GM12878 (cell line): ENCODE data around the gene FHL2. TPM values are rescaled to one million over a fixed set of nuclear protein-coding genes. Genes with fewer than 3 reads are reported as not detected.

Source experiments
- ATAC-seq: fragments of 200-7000 bp; cut with Tn5 transposase; 3 replicates; pipeline ENCODE4 v1.9.1; 2020; ENCODE audit warnings: mild to moderate bottlenecking, moderate library complexity
- BruUV-seq: library from RNA; stranded (reverse); fragments of 400-500 nt; replicated peaks from 2 replicates; lab custom pipeline; 2021; lab: Mats Ljungman, UMichigan
- CTCF ChIA-PET: fragments of 300-600 bp; sonication (Branson Sonifier 250); formaldehyde crosslinking; extraction: SDS; loops from one replicate; lab custom pipeline; 2021; ENCODE audit warnings: inconsistent platforms; lab: Yijun Ruan, JAX
- POLR2A ChIA-PET: fragments of 350-600 bp; formaldehyde crosslinking; extraction: SDS; loops from one replicate; lab custom pipeline; 2021; ENCODE audit warnings: inconsistent platforms; lab: Charles Lee
- RAD21 ChIA-PET: fragments of 300-600 bp; sonication (Branson Sonifier 250); formaldehyde crosslinking; loops from one replicate; lab custom pipeline; 2023; ENCODE audit warnings: antibody characterized with exemption; ENCODE audit not compliant: unreplicated experiment; lab: Charles Lee
- SMC1A ChIA-PET: fragments of 300-600 bp; sonication (Branson Sonifier 250); formaldehyde crosslinking; loops from one replicate; lab custom pipeline; 2023; ENCODE audit not compliant: unreplicated experiment, uncharacterized antibody; lab: Charles Lee
- DNase-seq: peaks from one replicate; pipeline ENCODE4 v3.0.0-alpha.2; 2011; ENCODE audit warnings: low read depth, low spot score
- FAIRE-seq: peaks from 3 replicates; lab custom pipeline; 2011; peaks lifted over from hg19 to GRCh38; lab: Jason Lieb, UNC
- H2AFZ ChIP-seq: 2 replicates; pipeline ENCODE4 v1.6.0; 2011; ENCODE audit warnings: low read depth, low read length, control low read depth; ENCODE audit not compliant: control insufficient read depth
- H3K27ac ChIP-seq: 2 replicates; pipeline ENCODE4 v1.5.1; 2011; ENCODE audit warnings: control low read depth; ENCODE audit not compliant: control insufficient read depth, insufficient read depth
- H3K27me3 ChIP-seq, 2 experiments: replicated peaks in 1 of 2; 2 replicates each; pipeline versions ENCODE4 v1.6.0 to v1.6.1; 2011; ENCODE audit warnings: low read length in 1 of 2; ENCODE audit not compliant: control insufficient read depth in 2 of 2, insufficient read depth in 2 of 2
- H3K36me3 ChIP-seq, 2 experiments: 2 replicates each; pipeline ENCODE4 v1.5.1; 2011; ENCODE audit warnings: low read length in 1 of 2; ENCODE audit not compliant: control insufficient read depth in 2 of 2, insufficient read depth in 2 of 2
- H3K4me1 ChIP-seq: 2 replicates; pipeline ENCODE4 v1.6.1; 2011; ENCODE audit warnings: mild to moderate bottlenecking, low read length, moderate library complexity, mixed read lengths; ENCODE audit not compliant: control insufficient read depth, insufficient read depth
- H3K4me2 ChIP-seq: 2 replicates; pipeline ENCODE4 v1.6.0; 2011; ENCODE audit warnings: control low read depth; ENCODE audit not compliant: control insufficient read depth, insufficient read depth
- H3K4me3 ChIP-seq: fragments of 200-600 bp; sonication (generic); 2 replicates; pipeline ENCODE4 v1.5.1; 2016
- H3K79me2 ChIP-seq: 2 replicates; pipeline ENCODE4 v1.6.0; 2011; ENCODE audit warnings: low read length; ENCODE audit not compliant: control insufficient read depth, insufficient read depth
- H3K9ac ChIP-seq: 2 replicates; pipeline ENCODE4 v1.8.0; 2011; ENCODE audit warnings: low read length, control low read depth, mixed read lengths; ENCODE audit not compliant: control insufficient read depth, insufficient read depth
- H3K9me3 ChIP-seq: replicated peaks from 3 replicates; pipeline ENCODE4 v1.5.1; 2011; ENCODE audit warnings: mild to moderate bottlenecking, low read length; ENCODE audit not compliant: control insufficient read depth, insufficient read depth
- H4K20me1 ChIP-seq: 2 replicates; pipeline ENCODE4 v1.6.0; 2011; ENCODE audit not compliant: control insufficient read depth, insufficient read depth
- ATF3 ChIP-seq: IDR thresholded peaks from 2 replicates; pipeline ENCODE4 v1.6.1; 2011; ENCODE audit warnings: low read depth, mild to moderate bottlenecking, low read length, moderate library complexity, borderline replicate concordance; ENCODE audit errors: extremely low read depth
- BCL11A ChIP-seq: IDR thresholded peaks from 2 replicates; pipeline ENCODE4 v1.6.1; 2011; ENCODE audit warnings: low read depth, low read length
- BRCA1 ChIP-seq: IDR thresholded peaks from 2 replicates; pipeline ENCODE4 v1.6.1; 2011; ENCODE audit warnings: low read depth, low read length, improper control_type of control experiment
- ESRRA ChIP-seq: IDR thresholded peaks from 2 replicates; pipeline ENCODE4 v1.6.1; 2012; ENCODE audit warnings: mild to moderate bottlenecking, low read length, improper control_type of control experiment
- GABPA ChIP-seq: IDR thresholded peaks from 2 replicates; pipeline ENCODE4 v1.6.1; 2014; ENCODE audit warnings: antibody characterized with exemption, low read depth, mild to moderate bottlenecking, inconsistent platforms
- HCFC1 ChIP-seq: fragments of 150-350 bp; IDR thresholded peaks from 2 replicates; pipeline ENCODE4 v1.6.1; 2014; ENCODE audit warnings: low read length
- JUND ChIP-seq: IDR thresholded peaks from 2 replicates; pipeline ENCODE4 v1.6.1; 2012; ENCODE audit warnings: low read depth, mild to moderate bottlenecking, low read length, improper control_type of control experiment, moderate library complexity
- POLR2A ChIP-seq: IDR thresholded peaks from 2 replicates; pipeline ENCODE4 v1.6.1; 2011; ENCODE audit warnings: low read depth, mild to moderate bottlenecking, low read length
- RAD21 ChIP-seq: IDR thresholded peaks from 2 replicates; pipeline ENCODE4 v1.6.1; 2011; ENCODE audit warnings: mild to moderate bottlenecking, low read depth, low read length, moderate library complexity; ENCODE audit not compliant: insufficient read depth
- RFX5 ChIP-seq: IDR thresholded peaks from 2 replicates; pipeline ENCODE4 v1.6.1; 2011; ENCODE audit warnings: low read depth, low read length, improper control_type of control experiment
- TCF12 ChIP-seq: IDR thresholded peaks from 2 replicates; pipeline ENCODE4 v1.6.1; 2011; ENCODE audit warnings: low read depth, mild to moderate bottlenecking, low read length
- ZNF384 ChIP-seq: IDR thresholded peaks from 2 replicates; pipeline ENCODE4 v1.6.1; 2012; ENCODE audit warnings: low read depth, mild to moderate bottlenecking, low read length, improper control_type of control experiment, borderline replicate concordance
- WGBS: methylation state at CpG from one replicate; pipeline ENCODE4 v1.1.6; 2016; ENCODE audit warnings: low lambda C conversion rate; ENCODE audit not compliant: insufficient replicate concordance, insufficient coverage; ENCODE audit errors: missing lambda C conversion rate; 5-methylcytosine and 5-hydroxymethylcytosine counted together
- in situ Hi-C: fragments of 300-500 bp; cut with MboI; formaldehyde crosslinking; loops from 9 replicates; pipeline ENCODE4 v1.14.3; 2018; ENCODE audit warnings: mixed read lengths
- intact Hi-C: fragments of 100-400 bp; cut with micrococcal nuclease; formaldehyde crosslinking; loops from one replicate; pipeline ENCODE4 v1.14.2; 2022; ENCODE audit not compliant: unreplicated experiment
- polyA plus RNA-seq, 11 experiments: library from polyadenylated mRNA; depleted of rRNA in 4 of 11; unstranded in 6 of 11; stranded (reverse) in 5 of 11; fragments of >200 nt; fragmentation: Nextera tagmentation in 4 of 11; fragmentation: Illumina TruSeq in 1 of 11; extraction: Ambion mirVana in 4 of 11; extraction: Trizol in 1 of 11; gene quantifications; 1 replicate in 1 of 11; 2 replicates in 10 of 11; pipeline versions ENCODE4 v1.2.1 to v1.2.3, GENCODE V29; 2011 to 2016; ENCODE audit warnings: inconsistent platforms in 2 of 11, missing spikeins in 2 of 11, low read depth in 1 of 11
- total RNA-seq, 4 experiments: library from RNA; depleted of rRNA in 3 of 4; stranded (reverse); fragments of >200 nt in 3 of 4; fragmentation: Illumina TruSeq in 1 of 4; extraction: Trizol in 1 of 4; gene quantifications; 2 replicates each; pipeline versions ENCODE4 v1.2.1 to v1.2.3, GENCODE V29; 2013 to 2021
- TF ChIP-seq, protein P1 (sequence below): IDR thresholded peaks from 2 replicates; pipeline ENCODE4 v1.6.1; 2011; ENCODE audit warnings: borderline replicate concordance, low read depth, mild to moderate bottlenecking, moderate library complexity, mixed read lengths, low read length; ENCODE audit not compliant: insufficient read depth; ENCODE audit errors: extremely low read length
- TF ChIP-seq, protein P2 (sequence below): fragments of 450-650 bp; formaldehyde crosslinking; IDR thresholded peaks from 2 replicates; pipeline ENCODE4 v1.5.0; 2022; ENCODE audit warnings: mild to moderate bottlenecking, missing genetic modification characterization

Gene FHL2
- total and polyA plus RNA-seq, 10 of the 15 experiments (the other 5 are each of a cell fraction or from before 2014, with no cell fraction given) = 2.2 to 9.9 (median 4.5) TPM

- ChIA-PET CTCF (interaction anchor here (0.8 kb wide), 1 partner anchor 11 kb away, joined by 3 read pairs; no protein-coding TSS in a partner anchor), RAD21 (no interaction called here), SMC1A (interaction anchor here (0.8 kb wide), 1 partner anchor 158 kb away, joined by 3 read pairs; no protein-coding TSS in a partner anchor), POLR2A (no interaction called here)
- no peaks in the 10 kb centered on the region for H3K36me3 ChIP-seq
- H3K27me3 ChIP-seq = no peaks in the 10 kb centered on the region; a peak in 1 of 4 replicates
- H2AFZ ChIP-seq = no peak overlapping the region
- BruUV-seq = no TSS peak
- no peak overlapping the region for H3K9ac ChIP-seq
- no peaks in the 10 kb centered on the region for H3K4me1 ChIP-seq
- intact Hi-C loops (no loop called here), in situ Hi-C loops (no loop called here)
- no peaks in the 10 kb centered on the region for H3K79me2 ChIP-seq
- ATAC-seq (no peak), DNase-seq (no peak), FAIRE-seq (no peak)
- H3K9me3 ChIP-seq = no peaks in the 10 kb centered on the region
- no peak overlapping the region for H3K4me2 ChIP-seq
- H3K27ac ChIP-seq = no peak overlapping the region
- TF ChIP-seq RAD21 (no peak), HCFC1 (no peak), BCL11A (no peak), TCF12 (no peak), BRCA1 (no peak), ATF3 (no peak), RFX5 (no peak), ESRRA (no peak), GABPA (no peak), JUND (no peak), ZNF384 (no peak), POLR2A (no peak)
- TF ChIP-seq, protein P1, sequence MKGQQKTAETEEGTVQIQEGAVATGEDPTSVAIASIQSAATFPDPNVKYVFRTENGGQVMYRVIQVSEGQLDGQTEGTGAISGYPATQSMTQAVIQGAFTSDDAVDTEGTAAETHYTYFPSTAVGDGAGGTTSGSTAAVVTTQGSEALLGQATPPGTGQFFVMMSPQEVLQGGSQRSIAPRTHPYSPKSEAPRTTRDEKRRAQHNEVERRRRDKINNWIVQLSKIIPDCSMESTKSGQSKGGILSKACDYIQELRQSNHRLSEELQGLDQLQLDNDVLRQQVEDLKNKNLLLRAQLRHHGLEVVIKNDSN = no peak
- TF ChIP-seq, protein P2, sequence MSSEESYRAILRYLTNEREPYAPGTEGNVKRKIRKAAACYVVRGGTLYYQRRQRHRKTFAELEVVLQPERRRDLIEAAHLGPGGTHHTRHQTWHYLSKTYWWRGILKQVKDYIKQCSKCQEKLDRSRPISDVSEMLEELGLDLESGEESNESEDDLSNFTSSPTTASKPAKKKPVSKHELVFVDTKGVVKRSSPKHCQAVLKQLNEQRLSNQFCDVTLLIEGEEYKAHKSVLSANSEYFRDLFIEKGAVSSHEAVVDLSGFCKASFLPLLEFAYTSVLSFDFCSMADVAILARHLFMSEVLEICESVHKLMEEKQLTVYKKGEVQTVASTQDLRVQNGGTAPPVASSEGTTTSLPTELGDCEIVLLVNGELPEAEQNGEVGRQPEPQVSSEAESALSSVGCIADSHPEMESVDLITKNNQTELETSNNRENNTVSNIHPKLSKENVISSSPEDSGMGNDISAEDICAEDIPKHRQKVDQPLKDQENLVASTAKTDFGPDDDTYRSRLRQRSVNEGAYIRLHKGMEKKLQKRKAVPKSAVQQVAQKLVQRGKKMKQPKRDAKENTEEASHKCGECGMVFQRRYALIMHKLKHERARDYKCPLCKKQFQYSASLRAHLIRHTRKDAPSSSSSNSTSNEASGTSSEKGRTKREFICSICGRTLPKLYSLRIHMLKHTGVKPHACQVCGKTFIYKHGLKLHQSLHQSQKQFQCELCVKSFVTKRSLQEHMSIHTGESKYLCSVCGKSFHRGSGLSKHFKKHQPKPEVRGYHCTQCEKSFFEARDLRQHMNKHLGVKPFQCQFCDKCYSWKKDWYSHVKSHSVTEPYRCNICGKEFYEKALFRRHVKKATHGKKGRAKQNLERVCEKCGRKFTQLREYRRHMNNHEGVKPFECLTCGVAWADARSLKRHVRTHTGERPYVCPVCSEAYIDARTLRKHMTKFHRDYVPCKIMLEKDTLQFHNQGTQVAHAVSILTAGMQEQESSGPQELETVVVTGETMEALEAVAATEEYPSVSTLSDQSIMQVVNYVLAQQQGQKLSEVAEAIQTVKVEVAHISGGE (CRISPR knock-in tag) = no peak
- no peaks in the 10 kb centered on the region for H4K20me1 ChIP-seq
- 70% methylated on average over 8 of the region's 8 CpGs for WGBS
- H3K4me3 ChIP-seq = no peak overlapping the region
Observed at GRCh38 chr2:105388971-105389381, 9.9 kb downstream of the FHL2 start.
